ENCODE data around the gene ESRP2.

Gene ESRP2

GRCh38 chr16:68235887-68236136 lies at the start of gene ESRP2:
Gene ESRP2 (minus strand): TSS chr16:68236127. CDS start chr16:68236045, 82 bp downstream.
- no peak for DNase-seq

GRCh38 chr16:68285683-68286082 lies 49.8 kb upstream of the ESRP2 start:
- no peak for DNase-seq

- DNase-seq, result no peak
Observed at GRCh38 chr16:68284847-68285246, 48.9 kb upstream of the ESRP2 start.

- DNase-seq, result no peak
Observed at GRCh38 chr16:68283801-68284598, 48.1 kb upstream of the ESRP2 start.

- DNase-seq, result no peak
Observed at GRCh38 chr16:68283346-68283745, 47.4 kb upstream of the ESRP2 start.

GRCh38 chr16:68282064-68282452 lies 46.1 kb upstream of the ESRP2 start:
- no peak for DNase-seq

- DNase-seq, result no peak
Observed at GRCh38 chr16:68281368-68282063, 45.6 kb upstream of the ESRP2 start.

GRCh38 chr16:68279726-68280558 lies 44.0 kb upstream of the ESRP2 start:
- DNase-seq, result no peak

- no peak for DNase-seq
Observed at GRCh38 chr16:68276223-68276622, 40.3 kb upstream of the ESRP2 start.

- no peak for DNase-seq
Observed at GRCh38 chr16:68275611-68276191, 39.8 kb upstream of the ESRP2 start.

- no peak for DNase-seq
Observed at GRCh38 chr16:68274441-68274840, 38.5 kb upstream of the ESRP2 start.

- no peak for DNase-seq
Observed at GRCh38 chr16:68273896-68274295, 38.0 kb upstream of the ESRP2 start.

GRCh38 chr16:68273459-68273858 lies 37.5 kb upstream of the ESRP2 start:
- no peak for DNase-seq

- DNase-seq, result peak in 1 of 2 experiments; percentile 48
Observed at GRCh38 chr16:68272507-68273209, 36.7 kb upstream of the ESRP2 start.

GRCh38 chr16:68270353-68270752 lies 34.4 kb upstream of the ESRP2 start:
- no peak for DNase-seq

GRCh38 chr16:68269793-68270192 lies 33.9 kb upstream of the ESRP2 start:
- DNase-seq, result no peak

- DNase-seq, result no peak
Observed at GRCh38 chr16:68267612-68268405, 31.9 kb upstream of the ESRP2 start.

GRCh38 chr16:68265078-68265920 lies 29.4 kb upstream of the ESRP2 start:
- peak; percentile 61 to 65 for DNase-seq

- peak; percentile 92 to 94 for DNase-seq
Observed at GRCh38 chr16:68264128-68265077, 28.5 kb upstream of the ESRP2 start, which contains the start of gene SLC7A6. Gene SLC7A6 (plus strand): TSS chr16:68264526. CDS start chr16:68274727, 10,201 bp downstream.

Measured in activated T-cell treated with anti-CD3 and anti-CD28 coated beads, Interleukin-2, amount 50 U/mL, for 48 hours (primary cell).